Measurements from ENCODE around the gene RXRB. TPM values are rescaled to one million over a fixed set of nuclear protein-coding genes. Genes with fewer than 3 reads are reported as not detected.
"Not testable (repeated sequence)": the region's sequence is repeated elsewhere in the genome, so short reads cannot be mapped to it uniquely, and the experiment has no call there.

RXRB gene
- total RNA-seq, 1 donor from 2014 or later: 61.9 TPM

GRCh38 chr6:33156964-33157363, 43.5 kb downstream of the RXRB start:
- peaks cover 11% of the 10 kb centered on the region for H3K27me3 Mint-ChIP-seq
- peaks cover 7% of the 10 kb centered on the region for H3K4me1 Mint-ChIP-seq (ENCODE audit: unreplicated experiment)
- TF ChIP-seq CTCF (conservative IDR thresholded peaks at IDR 0.05): no peak
- H3K27ac Mint-ChIP-seq: no peak overlapping the region
- no peak for DNase-seq (ENCODE audit: extremely low spot score, unreplicated experiment)
- peaks cover 6% of the 10 kb centered on the region for H3K9me3 Mint-ChIP-seq
- H3K4me3 Mint-ChIP-seq: no peak overlapping the region
- H3K36me3 Mint-ChIP-seq: no peaks in the 10 kb centered on the region

- Mint-ChIP-seq H3K36me3 (no peaks in the 10 kb centered on the region), H3K4me3 (no peak overlapping the region), H3K9me3 (peaks cover 9% of the 10 kb centered on the region)
Measured at GRCh38 chr6:33156561-33156960, 43.9 kb downstream of the RXRB start.

GRCh38 chr6:33154349-33154748, 46.1 kb downstream of the RXRB start:
- H3K27ac Mint-ChIP-seq: no peak overlapping the region
- peaks cover 17% of the 10 kb centered on the region for H3K27me3 Mint-ChIP-seq
- no peak for DNase-seq (ENCODE audit: extremely low spot score, unreplicated experiment)
- peaks cover 9% of the 10 kb centered on the region for H3K9me3 Mint-ChIP-seq
- H3K4me3 Mint-ChIP-seq: no peak overlapping the region
- H3K36me3 Mint-ChIP-seq: no peaks in the 10 kb centered on the region
- H3K4me1 Mint-ChIP-seq (ENCODE audit: unreplicated experiment): no peaks in the 10 kb centered on the region
- TF ChIP-seq CTCF (conservative IDR thresholded peaks at IDR 0.05): no peak

More at GRCh38 chr6:33156561-33156960, 43.9 kb downstream of the RXRB start:
- H3K27me3 Mint-ChIP-seq: peaks cover 11% of the 10 kb centered on the region
- peaks cover 7% of the 10 kb centered on the region for H3K4me1 Mint-ChIP-seq (ENCODE audit: unreplicated experiment)
- DNase-seq (ENCODE audit: extremely low spot score, unreplicated experiment): no peak
- H3K27ac Mint-ChIP-seq: no peak overlapping the region
- TF ChIP-seq CTCF (conservative IDR thresholded peaks at IDR 0.05): no peak

- H3K9me3 Mint-ChIP-seq: peaks cover 9% of the 10 kb centered on the region
- no peak for TF ChIP-seq CTCF (conservative IDR thresholded peaks at IDR 0.05)
- DNase-seq (ENCODE audit: extremely low spot score, unreplicated experiment): no peak
- H3K4me1 Mint-ChIP-seq (ENCODE audit: unreplicated experiment): no peaks in the 10 kb centered on the region
- H3K27ac Mint-ChIP-seq: no peak overlapping the region
- H3K36me3 Mint-ChIP-seq: no peaks in the 10 kb centered on the region
- H3K27me3 Mint-ChIP-seq: peaks cover 28% of the 10 kb centered on the region
- H3K4me3 Mint-ChIP-seq: no peak overlapping the region
Measured at GRCh38 chr6:33151050-33151449, 49.4 kb downstream of the RXRB start.

- not testable (repeated sequence) for H3K4me3 Mint-ChIP-seq; H3K9me3 Mint-ChIP-seq; DNase-seq (ENCODE audit: extremely low spot score, unreplicated experiment); H3K36me3 Mint-ChIP-seq; H3K4me1 Mint-ChIP-seq (ENCODE audit: unreplicated experiment); H3K27ac Mint-ChIP-seq
- H3K27me3 Mint-ChIP-seq: peaks cover 28% of the 10 kb centered on the region
Measured at GRCh38 chr6:33150560-33150959, 49.9 kb downstream of the RXRB start.

GRCh38 chr6:33147807-33148666, 52.4 kb downstream of the RXRB start:
- H3K4me3 Mint-ChIP-seq: no peak overlapping the region
- H3K27ac Mint-ChIP-seq: no peak overlapping the region
- no peaks in the 10 kb centered on the region for H3K4me1 Mint-ChIP-seq (ENCODE audit: unreplicated experiment)
- DNase-seq (ENCODE audit: extremely low spot score, unreplicated experiment): no peak
- peaks cover 9% of the 10 kb centered on the region for H3K9me3 Mint-ChIP-seq
- no peaks in the 10 kb centered on the region for H3K36me3 Mint-ChIP-seq
- peak; percentile 93 for TF ChIP-seq CTCF (conservative IDR thresholded peaks at IDR 0.05)
- peaks cover 29% of the 10 kb centered on the region for H3K27me3 Mint-ChIP-seq
